SU-DHL-6 (cell line): ENCODE data around the gene MBNL1.

Source experiments
- EZH2phosphoT487 ChIP-seq: fragments of 200-600 bp; sonication (generic), shearing (Covaris generic); conservative IDR thresholded peaks from 2 replicates; pipeline ENCODE4 v1.6.1; 2018; ENCODE audit warnings: mild to moderate bottlenecking, antibody characterized with exemption, low read length, moderate library complexity, mixed read lengths
- TF ChIP-seq, protein P1 (sequence below): fragments of 200-600 bp; sonication (generic); IDR thresholded peaks from one replicate; pipeline ENCODE4 v1.5.1; 2017; ENCODE audit warnings: antibody characterized with exemption, mild to moderate bottlenecking, low read length, moderate library complexity; ENCODE audit not compliant: insufficient read depth, poor library complexity, severe bottlenecking

DNA sequence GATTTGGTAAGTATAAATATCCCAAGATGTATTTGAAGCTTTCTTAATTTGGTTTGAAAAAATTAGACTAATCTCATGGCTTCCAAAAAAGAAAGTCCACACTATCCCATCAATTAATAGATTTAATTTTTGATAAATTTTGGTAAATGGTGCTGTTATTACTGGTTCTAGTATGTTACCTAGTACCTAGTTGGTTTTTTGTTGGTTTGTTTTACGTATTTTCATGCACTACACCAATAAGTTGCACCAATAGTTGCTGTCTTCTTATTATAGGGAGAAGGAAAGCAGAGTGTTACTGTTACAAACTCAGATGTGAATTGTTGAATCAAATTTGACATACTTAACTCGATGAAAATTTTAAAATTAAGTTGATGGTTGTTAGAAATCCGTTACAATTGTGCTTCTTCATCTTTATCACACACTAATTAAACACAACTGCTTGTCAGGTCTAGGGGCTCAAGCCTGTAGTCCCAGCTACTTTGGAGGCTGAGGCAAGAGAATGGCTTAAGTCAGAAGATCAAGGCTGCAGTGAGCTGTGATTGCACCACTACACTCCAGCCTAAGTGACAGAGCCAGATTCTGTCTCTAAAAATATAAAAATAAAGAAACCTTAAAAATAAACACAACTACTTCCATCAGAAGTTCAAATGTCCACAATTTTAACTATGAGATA lies 23.1 kb upstream of the MBNL1 start:
- TF ChIP-seq, protein P1, sequence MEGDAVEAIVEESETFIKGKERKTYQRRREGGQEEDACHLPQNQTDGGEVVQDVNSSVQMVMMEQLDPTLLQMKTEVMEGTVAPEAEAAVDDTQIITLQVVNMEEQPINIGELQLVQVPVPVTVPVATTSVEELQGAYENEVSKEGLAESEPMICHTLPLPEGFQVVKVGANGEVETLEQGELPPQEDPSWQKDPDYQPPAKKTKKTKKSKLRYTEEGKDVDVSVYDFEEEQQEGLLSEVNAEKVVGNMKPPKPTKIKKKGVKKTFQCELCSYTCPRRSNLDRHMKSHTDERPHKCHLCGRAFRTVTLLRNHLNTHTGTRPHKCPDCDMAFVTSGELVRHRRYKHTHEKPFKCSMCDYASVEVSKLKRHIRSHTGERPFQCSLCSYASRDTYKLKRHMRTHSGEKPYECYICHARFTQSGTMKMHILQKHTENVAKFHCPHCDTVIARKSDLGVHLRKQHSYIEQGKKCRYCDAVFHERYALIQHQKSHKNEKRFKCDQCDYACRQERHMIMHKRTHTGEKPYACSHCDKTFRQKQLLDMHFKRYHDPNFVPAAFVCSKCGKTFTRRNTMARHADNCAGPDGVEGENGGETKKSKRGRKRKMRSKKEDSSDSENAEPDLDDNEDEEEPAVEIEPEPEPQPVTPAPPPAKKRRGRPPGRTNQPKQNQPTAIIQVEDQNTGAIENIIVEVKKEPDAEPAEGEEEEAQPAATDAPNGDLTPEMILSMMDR = no peak
- no peak for TF ChIP-seq EZH2phosphoT487
